ENCODE results near the gene CIROP.

DNA sequence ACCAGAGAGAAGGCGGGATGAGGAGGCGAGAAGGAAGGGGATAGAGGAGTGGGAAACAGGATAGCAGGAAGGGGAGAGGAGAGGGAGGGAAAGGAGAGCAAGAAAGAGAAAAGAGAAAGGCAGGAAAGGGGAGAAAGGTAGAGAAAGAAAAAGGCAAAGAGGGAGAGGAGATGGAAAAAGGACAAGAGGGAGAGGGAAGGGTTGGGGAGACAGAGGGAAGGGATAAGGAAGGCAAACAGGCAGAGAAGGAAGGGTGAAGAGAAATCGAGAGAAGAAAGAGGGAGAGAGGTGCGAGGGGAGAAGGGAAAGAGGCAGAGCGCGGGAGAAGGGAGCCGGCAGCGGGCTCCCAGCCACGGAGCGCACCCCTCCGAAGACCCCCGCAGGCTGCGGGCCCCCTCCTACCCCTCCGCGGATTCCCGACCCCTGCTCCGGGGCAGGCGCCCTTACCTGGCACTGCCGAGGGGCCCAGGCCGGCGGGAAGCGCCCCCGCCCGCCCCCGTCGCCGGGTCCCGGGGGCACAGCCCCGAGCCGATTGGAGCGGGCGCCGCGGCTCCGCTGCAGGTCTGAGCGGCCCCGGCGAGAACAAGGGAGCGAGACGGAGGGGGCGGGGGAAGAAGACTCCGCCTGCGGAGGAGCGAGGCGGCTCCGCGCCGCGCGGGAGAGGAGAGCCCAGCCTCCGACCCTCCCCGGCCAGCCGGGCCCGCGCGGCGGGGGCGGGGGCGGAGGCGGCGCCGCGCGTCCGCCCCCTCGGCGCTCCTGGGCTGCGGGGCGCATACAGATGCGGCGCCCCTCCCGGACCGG, 47.6 kb downstream of the CIROP start, which contains the start of gene CDH24:
- TF ChIP-seq POLR2AphosphoS5 (IDR thresholded peaks at IDR 0.05) (peak in 1 of 4 donors; percentile 17), EP300 (IDR thresholded peaks at IDR 0.05) (no peak), POLR2A (IDR thresholded peaks at IDR 0.05) (no peak)
- TF ChIP-seq, protein P1, sequence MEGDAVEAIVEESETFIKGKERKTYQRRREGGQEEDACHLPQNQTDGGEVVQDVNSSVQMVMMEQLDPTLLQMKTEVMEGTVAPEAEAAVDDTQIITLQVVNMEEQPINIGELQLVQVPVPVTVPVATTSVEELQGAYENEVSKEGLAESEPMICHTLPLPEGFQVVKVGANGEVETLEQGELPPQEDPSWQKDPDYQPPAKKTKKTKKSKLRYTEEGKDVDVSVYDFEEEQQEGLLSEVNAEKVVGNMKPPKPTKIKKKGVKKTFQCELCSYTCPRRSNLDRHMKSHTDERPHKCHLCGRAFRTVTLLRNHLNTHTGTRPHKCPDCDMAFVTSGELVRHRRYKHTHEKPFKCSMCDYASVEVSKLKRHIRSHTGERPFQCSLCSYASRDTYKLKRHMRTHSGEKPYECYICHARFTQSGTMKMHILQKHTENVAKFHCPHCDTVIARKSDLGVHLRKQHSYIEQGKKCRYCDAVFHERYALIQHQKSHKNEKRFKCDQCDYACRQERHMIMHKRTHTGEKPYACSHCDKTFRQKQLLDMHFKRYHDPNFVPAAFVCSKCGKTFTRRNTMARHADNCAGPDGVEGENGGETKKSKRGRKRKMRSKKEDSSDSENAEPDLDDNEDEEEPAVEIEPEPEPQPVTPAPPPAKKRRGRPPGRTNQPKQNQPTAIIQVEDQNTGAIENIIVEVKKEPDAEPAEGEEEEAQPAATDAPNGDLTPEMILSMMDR (IDR thresholded peaks at IDR 0.05), result no peak

All from sigmoid colon (tissue), 4 donors.